Uterus (tissue), 2 donors: ENCODE results near the gene RNF2.

Source experiments
- CTCF ChIP-seq, 4 experiments: fragments of 200-600 bp in 2 of 4; fragments of 450-650 bp in 2 of 4; sonication (generic) in 2 of 4; IDR thresholded peaks; one replicate each; pipeline ENCODE4 v1.5.1; 2016 to 2019; ENCODE audit warnings: antibody characterized with exemption in 4 of 4, mild to moderate bottlenecking in 2 of 4, moderate library complexity in 1 of 4
- POLR2A ChIP-seq, 2 donors: fragments of 450-650 bp; IDR thresholded peaks; one replicate each; pipeline ENCODE4 v1.6.1; 2016; ENCODE audit warnings: antibody characterized with exemption in 2 of 2, mild to moderate bottlenecking in 1 of 2, moderate library complexity in 1 of 2

GRCh38 chr1:185044981-185045813 lies at the start of gene RNF2:
- TF ChIP-seq CTCF (IDR thresholded peaks at IDR 0.05) = peak in 1 of 4 experiments; percentile 17
- peak; percentile 22 to 48 for TF ChIP-seq POLR2A (IDR thresholded peaks at IDR 0.05)
